NT2/D1 (cell line): ENCODE results near the gene AGAP1.

Experiments
- SUZ12 ChIP-seq: IDR thresholded peaks from 2 replicates; pipeline ENCODE4 v1.6.1; 2011; ENCODE audit not compliant: insufficient read length, insufficient read depth; ENCODE audit errors: extremely low read depth
- YY1 ChIP-seq: IDR thresholded peaks from 2 replicates; pipeline ENCODE4 v1.6.1; 2011; ENCODE audit not compliant: insufficient read length, insufficient read depth

DNA sequence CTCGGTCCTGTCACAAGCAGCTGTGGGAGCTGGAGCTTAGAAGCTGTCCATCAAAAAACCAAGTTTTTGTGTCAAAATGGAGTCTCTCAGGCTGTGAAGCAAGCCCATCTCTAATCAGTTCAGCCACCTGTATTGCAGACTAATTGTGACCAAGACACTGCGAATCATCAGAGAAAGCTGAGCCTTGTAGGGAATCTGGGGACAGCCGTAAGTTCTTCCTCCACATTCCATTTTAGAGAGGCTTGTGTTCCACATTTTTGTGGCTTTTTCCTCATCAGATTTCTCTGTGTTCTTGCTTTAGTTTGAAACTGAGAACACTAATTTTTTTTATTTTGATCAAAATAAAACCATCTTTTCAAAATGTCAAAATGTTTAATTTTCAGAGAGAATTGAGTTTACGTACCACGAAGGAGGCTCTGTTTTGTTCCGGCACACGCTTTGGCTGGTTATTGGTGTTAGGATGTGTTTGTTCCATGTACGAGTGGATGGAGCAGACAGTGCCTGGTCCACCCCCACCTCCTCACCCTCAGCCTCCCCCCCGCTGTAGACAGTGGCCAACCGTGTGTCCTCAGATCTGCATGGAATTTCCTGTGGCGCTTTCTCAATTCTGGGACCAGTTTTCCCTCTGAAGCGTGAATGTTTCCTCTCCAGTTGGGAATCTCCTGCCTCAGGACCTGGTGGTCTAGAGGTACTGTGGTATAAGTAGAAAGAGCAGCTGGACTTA lies 140.8 kb downstream of the AGAP1 start:
- no peak for TF ChIP-seq YY1
- no peak for TF ChIP-seq SUZ12
